ENCODE measurements around the gene MFN1.

The MFN1 gene

DNA sequence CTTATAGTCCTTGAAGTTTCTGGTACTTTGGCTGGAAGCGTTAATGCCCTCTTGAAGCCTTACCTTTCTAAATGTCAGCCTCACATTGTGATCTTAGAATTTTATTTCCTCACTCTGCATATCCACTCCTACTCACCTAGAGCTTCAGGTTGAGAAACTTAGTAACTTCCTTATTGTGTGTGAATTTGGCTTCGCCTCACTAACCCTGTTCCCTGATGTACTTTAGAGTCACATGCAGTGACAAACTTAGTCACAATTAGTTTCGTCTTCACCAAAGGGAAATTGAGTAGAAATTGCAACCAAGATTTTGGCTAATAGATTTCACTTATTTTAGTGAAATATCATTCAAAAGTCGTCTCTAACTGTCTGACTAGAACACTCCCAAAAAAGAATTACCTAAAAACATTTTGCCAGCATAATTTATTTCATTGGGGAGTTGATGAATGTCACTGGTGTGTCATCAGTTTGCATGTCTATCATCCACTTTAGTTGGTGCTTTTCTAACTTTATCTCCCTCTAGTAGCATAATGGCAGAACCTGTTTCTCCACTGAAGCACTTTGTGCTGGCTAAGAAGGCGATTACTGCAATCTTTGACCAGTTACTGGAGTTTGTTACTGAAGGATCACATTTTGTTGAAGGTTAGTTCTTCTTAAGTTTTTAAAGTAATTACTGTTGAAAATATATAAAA is 960 bp downstream of the MFN1 start:
- DNase-seq = no peak

DNA sequence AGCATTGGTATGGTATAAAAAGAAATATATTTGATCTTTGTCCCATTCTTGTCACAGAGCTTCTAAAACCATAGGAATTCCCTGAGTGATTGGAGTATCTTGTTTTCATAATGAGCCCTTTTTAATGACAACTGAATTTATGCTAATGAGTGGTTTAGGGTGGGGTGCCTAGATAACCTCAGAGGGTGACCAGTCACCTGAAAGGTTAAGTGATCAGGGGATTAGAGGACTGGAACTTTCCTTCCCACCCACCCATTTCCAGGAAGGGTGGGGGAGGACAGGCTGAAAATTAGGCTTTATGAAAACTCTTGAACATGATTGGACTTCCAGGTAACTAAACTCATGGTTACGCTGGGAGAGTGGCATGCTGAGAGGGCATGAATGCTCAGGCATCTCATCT is 8.5 kb downstream of the MFN1 start:
- DNase-seq = no peak

DNA sequence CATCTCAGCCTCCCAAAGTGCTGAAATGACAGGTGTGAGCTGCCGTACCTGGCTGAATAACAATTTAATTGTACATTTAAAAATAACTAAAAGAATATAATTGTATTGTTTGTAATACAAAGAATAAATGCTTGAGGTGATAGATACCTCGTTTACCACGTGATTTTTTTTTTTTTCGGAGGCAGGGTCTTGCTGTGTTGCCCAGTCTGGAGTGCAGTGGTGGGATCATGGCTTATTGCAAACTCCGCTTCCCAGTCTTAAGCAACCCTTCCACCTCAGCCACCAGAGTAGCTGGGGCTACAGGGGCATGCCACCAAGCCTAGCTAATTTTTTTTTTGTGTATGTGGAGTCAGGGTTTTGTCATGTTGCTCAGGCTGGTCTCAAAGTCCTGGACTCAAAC is 15.8 kb downstream of the MFN1 start:
- DNase-seq = no peak

DNA sequence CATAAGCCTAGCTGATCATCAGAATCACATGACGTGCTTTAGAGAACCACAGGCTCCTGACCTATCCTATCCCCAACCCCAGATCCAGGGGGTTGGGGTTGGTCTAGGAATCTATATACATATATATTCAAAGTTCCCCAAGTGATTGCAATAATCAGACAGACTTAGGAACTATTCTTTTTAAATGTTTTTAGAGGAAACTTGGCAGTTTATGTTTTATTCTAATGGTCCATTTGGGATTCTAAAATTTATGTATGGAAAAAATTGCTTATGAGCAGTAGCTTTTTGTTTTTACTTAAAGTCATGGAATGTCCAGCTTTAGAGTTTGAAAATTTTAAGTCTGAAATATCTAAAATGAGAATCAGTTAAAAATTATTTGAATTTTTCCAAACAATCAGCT is 22.1 kb downstream of the MFN1 start:
- no peak for DNase-seq

DNA sequence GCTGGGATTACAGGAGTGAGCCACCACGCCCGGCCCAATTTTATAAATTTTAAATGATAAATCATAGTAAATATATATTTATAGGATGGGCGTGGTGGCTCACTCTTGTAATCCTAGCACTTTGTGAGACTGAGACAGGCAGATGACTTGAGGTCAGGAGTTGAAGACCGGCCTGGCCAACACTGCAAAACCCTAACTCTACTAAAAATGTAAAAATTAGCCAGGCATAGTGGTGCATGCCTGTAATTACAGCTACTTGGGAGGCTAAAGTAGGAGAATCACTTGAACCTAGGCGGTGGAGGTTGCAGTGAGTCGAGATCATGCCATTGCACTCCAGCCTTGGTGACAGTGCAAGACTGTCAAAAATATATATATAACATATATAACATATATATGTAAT is 26.4 kb downstream of the MFN1 start:
- DNase-seq = no peak

DNA sequence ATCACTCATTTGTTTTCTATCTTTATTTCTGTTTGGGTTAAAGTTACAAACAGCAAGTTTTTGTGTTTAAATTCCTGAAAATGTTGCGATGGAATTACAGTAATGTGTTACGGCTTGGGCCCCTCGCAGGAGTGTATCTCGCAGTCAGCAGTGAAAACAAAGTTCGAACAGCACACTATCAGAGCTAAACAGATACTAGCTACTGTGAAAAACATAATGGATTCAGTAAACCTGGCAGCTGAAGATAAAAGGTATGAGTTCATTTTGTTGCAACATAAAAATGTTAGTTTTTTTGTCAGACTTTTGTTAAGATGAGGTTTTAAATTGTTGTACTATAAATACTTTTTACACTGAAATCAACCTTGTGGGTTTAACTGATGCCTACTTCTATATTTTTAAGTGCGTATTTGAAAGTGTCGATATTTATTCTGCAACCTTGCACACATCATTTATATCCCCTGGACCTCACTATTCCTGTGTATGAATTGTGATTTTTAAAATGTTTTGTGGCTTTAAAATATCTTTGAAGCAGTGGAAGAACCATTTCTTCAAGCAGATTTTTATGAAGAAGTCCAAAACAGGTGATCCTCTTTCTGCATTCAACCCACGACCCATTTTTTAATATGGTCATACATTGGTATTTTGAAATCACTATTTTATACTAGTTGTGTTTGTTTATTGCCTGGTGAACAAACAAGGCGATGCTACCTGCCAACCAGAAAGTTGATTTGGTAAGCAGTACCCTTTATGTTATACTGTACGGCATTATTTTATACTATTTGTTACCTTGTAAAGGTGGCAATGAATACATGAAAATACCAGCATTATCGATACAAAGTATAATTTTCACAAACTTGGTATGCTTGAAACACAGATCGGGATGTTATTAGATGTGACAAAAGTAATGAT is 27.8 kb downstream of the MFN1 start:
- DNase-seq = no peak

DNA sequence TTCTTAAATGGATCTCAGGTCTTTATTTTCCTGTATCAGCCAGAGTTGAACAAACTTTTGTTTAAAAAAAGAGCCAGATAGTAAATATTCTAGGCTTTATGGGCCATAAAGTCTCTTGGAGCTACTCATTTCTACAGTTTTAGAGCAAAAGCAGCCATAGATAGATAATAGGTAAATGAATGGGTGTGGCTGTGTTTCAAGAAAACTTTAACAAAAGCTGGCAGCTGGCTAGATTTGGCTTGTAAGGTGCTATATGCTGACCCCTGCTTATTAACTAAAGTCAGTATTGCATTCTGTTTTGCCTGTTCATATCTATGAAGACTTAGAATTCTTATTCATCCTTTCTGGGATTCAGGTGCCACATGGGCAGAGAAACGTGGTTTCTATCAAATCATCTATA is 29.0 kb downstream of the MFN1 start:
- DNase-seq = no peak

DNA sequence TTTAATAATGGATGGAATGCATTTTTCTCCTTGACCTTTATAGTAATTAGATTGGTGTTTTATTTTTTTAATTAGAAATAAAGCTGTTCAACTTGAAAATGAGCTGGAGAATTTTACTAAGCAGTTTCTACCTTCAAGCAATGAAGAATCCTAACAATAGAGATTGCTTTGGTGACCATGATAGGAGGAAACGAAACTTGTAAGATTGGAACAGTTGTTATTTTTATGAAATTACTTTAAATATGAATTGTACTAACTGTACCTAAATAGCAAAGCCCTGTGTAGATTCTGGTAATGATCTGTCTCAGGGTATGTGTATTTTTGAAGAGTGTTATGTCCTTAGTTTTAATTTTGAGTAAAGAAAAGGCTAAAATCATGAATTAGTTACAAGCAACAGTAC is 44.4 kb downstream of the MFN1 start:
- DNase-seq = no peak

DNA sequence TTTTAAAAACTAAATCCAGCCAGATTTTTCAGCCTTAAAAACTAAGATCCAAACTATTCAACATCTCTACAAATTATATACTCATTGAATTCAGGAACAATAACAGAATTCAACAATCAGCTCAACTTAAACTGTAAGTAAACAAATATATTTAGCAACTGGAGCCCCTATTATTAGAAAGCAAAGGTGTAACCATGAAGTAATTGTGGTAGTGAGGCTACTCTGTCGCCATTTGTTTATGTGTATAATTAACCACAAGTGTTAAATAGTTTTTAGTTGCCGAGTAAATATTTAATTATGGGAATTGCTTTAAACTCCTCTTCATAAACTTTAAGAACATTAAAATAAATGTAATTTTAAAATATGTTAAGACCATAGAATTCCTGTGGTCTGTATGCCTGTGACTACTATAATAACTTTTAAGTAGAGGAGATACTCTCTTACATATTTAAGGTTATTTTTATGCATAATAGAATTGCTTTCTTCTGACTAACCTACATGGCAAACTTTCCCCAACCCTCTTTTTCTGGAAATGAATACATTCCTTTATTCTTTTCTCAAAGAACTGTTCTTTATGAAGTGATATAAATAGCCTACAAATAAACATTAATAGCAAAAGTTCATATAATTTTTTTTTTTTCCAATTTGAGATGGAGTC is 51.2 kb downstream of the MFN1 start:
- no peak for DNase-seq

DNA sequence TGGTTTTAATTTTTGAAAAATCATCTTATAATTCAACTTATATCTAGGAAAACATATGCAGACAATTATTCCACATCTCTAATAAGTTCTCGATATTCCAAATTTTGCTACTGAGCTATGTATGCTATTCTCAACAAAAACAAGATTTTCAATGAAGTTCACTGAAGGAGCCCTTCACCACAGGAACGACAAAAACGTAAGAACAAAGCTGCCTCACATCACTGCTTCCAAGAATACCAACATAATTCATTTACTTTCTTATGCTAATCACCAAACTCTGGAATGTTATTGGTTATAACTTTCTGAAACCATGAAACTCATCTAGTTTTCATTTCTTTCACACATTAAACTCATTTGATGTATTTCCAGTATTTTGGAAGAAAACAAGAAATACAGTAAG is 54.1 kb downstream of the MFN1 start:
- no peak for DNase-seq

DNA sequence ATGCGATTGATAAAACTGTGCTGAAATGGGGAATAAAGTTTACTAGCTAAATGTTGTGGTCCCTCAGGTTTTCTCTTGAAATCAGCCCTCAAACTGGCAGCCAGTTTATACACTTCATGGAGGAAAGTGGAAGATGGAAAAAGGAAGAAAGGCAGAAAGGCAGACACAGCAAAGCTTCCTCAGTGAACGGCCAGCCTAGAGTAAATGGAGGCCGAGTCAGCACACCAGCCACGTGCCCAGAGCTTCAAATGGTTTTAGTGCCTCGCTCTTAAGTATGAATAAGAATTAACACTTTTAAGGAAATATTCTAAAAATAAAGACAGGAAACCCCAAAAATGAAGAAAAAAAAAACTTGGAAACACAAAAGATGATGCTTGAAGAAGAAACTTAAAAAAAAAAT is 55.5 kb downstream of the MFN1 start:
- DNase-seq = no peak

DNA sequence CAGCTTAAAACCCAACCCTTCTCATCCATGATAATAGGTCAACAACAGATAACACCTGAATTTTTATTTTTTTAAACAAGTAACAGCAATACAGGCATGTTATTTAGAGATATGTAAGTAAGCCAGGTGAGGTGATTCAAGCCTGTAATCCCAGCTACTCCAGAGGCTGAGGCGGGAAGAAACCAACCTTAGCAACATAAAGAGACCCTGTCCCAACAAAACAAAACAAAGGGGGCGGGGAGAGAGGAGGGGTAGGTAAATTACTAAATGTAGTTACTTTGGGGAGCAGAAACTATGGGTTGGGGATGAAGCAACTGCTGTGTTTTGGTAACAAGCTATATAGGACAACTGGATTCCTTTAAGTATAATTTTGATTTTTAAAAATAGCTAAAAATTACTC is 56.8 kb downstream of the MFN1 start:
- no peak for DNase-seq

DNA sequence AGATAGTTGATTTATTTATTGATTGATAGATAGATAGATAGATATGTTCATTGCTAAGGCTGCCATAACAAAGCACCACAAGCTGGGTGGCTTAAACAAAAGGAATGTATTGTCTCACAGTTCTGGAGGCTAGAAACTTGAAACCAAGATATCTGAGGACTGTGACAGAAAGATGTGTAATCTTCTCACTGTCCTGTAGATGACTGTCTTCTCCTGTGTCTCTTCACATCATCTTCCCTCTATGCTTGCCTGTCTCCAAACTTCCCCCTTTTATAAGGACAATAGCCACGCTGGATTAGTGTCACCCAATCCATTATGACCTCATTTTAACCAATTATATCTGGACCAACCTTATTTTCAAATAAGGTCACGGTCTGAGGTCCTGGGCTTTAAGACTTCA is 62.8 kb downstream of the MFN1 start:
- DNase-seq = no peak

DNA sequence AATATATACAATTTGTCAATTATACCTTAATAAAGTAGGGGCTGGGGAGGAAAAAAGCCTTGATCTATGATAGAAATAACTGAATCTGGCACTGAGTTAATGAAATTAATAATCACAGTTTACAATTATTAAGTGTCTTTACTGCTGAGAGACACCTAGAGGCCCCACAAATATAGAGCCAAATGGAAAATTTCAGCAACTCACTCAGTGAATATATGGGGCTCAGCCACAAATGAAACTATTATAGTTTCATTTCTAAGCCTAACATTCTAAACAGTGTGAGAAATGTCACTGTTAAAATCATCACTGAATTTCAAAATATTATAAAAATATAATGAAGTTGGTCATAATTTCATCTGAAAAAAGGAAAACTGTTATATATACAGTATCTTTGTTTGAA is 63.5 kb downstream of the MFN1 start:
- no peak for DNase-seq

DNA sequence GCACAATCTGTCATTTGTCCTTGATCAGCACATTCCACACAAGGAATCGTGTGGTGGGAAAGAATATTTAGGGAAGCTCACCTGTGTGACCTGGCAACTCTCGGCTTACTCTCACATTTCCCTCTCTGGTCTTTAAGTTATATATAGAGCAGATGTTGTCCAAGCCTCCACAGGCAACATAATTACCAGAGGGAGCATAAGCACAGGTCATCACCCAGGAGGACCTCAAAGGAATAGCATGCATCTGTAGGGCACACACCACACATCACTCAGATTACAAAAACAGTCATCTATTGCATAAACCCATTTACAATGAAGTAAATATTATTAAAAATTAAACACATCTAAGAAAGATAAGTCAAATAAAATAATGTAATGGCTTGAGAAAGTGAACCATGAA is 67.3 kb downstream of the MFN1 start:
- DNase-seq = no peak

DNA sequence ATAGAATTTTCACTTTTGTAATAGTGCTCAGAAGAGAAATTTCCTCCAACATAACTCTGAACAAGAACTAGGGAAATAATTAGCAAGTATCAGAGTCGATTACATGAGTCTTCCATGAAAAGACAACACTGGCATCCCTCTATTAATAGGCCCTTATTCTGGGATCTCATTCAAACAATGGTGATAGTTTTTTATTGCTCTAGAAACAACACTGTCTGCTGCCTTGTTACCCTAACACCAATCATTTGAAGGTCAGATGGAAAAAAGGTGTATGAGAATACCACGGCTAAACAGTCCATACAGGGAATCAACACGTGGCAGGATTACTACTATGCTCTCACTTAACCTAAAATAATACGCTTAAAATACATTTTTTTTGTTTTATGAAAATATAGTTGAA is 67.9 kb downstream of the MFN1 start:
- no peak for DNase-seq

DNA sequence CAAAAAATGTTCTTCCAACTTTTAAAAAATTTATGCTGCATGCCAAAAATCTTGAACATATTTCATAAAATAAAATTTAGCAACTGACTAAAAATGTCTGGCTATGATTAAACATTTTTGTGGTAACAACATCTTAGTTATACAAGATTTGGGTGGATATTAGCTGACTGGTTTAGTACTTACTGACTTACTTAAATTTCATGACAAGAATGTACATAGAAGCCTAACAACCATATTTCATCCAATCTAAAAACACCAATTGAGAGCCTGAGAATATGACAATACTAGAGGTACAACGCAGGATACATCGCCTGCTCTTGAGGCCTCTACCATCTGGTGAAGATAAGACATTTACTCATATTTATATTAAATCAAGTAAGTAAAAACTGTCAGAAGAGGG is 69.2 kb downstream of the MFN1 start:
- DNase-seq = no peak

DNA sequence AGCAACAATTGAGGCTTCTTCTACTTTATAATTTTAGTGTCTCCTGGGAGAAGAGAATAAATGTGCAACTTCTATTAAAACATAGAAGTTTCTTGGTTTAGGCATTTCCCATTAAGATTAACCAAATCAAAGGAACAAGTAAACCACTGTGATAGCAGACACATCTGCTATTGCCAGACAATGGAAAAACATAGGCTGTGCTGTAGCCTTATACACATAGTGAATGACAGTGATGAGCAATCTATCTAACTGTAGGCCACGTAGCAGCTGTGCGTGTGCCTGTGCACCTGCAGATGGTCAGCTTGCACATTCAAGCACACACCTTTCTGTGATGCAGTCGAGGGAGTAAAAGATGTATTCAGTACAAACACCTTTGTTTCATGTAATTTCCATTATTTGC is 71.1 kb downstream of the MFN1 start:
- no peak for DNase-seq

DNA sequence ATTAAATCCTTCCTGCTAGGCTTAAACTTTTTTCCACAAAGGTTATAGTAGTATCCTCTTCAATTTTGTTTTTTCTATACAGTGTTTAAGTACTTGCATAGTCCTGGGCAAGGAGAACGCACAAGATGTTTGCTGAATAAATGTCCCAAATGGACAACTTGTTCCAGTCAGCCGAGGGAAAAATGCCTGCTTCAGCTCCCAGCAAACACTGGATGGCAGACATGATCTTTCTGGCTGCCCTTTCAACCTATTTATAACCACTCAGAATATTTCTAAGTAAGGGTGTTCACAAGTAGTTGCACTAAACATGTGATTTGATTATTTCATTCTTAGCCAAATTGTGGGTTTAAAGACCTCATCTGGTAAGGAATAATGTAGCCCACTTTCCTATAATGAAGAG is 74.0 kb downstream of the MFN1 start:
- DNase-seq = no peak

DNA sequence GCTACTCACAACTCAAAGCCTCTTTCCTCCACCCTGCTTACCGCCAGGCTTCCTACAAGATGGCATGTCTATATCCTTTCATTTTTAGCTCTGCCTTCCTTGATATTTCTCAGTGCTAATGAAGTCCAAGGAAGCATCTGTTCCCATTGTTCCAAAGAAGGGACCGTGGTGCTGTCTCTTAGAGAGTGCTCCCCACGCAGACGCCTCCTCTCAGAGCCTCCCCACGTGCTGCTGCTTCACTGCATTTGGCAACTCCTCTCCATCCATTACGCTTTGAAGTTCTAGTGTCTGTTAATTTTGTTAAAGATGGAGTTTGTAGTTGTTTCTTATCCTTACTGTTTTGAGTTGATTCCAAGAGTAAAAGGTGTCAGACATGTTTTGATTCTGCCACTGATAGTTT is 77.6 kb downstream of the MFN1 start:
- DNase-seq = no peak

DNA sequence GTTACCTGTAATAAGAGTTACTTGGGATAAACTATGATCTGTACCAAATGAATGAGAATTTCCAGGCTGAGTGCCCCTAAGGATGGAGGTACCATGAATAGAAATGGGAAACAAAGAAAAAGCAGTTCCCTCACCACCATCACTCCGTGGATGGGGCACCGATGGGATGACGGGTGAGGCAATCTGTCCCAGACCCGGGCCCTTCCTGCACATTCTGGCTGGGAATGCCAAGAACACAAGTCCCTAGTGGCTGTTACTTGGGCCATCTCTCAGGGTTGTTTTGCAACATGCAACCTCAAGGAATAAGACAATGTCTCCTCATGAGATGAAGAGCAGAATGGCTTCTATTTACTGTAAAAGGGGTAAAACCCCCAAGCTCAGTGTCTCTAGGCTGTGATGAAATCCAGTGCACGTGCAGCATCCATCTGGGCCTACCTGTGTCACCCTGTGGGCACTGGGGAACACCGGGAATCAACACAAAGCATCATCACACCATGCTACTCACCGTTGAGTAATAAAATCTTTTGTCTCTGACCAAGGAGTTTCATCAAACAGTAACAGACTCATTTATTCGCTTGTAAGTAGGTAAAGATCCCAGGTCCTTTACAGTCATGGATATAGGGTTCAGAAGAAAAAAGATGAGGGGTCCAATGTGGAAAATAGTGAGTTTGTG is 81.5 kb downstream of the MFN1 start:
- DNase-seq = no peak

DNA sequence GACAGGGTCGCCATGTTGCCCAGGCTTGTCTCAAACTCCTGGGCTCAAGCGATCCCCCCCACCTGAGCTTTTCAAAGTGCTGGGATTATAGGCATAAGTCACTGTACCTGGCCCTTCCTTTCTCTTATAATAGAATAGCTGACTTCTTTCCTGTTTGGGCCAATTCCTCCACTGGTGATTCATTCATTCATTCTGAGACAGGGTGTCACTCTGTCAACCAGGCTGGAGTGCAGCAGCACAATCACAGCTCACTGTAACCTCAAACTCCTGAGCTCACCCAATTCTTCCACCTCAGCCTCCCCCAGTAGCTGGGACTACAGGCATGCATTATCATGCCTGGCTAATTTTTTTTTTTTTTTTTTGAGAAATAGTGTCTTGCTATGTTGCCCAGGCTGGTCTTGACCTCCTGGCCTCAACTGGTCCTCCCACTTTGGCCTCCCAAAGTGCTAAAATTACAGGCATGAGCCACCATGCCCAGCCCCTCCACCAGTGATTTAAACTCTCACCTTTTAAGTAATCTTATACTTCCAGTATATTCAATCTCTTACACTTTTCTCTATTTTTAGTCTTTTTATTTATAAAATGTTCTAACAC is 82.9 kb downstream of the MFN1 start:
- no peak for DNase-seq

DNA sequence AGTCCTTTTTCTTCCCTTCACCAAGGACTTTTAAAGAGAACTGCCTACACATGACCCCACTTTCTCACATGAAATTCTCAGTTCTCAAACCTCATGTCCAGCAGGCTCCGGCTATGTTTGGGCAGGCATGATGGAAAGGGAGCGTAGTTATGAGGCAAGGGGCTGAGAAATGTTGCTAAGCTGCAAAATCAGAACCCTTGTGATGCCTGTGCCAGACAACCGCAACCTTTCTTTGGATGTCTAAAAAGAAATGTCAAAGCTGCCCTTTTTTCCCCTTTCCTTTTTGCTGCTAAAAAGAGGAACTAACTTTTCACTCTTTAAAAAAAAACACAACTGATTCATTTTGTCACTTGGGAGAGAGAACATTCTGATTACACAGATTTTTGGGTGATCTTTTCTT is 84.5 kb downstream of the MFN1 start:
- DNase-seq = no peak
